Measurements from ENCODE around the gene SAP25.

Gene SAP25

GRCh38 chr7:100591596-100591995 is 17.9 kb upstream of the SAP25 start:
- no peak for DNase-seq

DNA sequence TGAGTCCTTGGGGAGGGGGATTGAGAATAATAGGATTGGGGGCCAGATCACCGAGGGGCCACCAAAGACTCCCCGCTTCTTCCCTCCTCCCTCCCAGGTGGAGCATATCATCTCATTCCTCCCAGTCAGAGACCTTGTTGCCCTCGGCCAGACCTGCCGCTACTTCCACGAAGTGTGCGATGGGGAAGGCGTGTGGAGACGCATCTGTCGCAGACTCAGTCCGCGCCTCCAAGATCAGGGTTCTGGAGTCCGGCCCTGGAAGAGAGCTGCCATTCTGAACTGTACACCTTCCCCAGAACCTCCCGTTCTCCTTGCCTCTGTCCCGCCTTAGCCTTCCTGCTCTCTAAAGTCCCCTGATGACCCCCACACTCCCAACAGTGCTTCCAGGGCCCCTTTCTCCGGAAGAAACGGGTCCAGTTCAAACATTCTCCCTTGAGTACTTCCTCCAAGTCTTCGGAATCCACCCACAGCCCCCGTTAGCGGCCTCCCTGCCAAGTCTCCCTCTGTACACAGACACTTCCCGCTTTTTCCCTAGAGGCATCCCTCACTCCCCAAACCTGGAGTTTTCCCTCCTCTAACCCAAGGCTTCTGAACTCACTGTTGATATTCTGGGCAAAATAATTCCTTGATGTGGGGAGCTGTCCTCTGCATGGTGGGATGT is 16.5 kb upstream of the SAP25 start:
- DNase-seq: no peak

DNA sequence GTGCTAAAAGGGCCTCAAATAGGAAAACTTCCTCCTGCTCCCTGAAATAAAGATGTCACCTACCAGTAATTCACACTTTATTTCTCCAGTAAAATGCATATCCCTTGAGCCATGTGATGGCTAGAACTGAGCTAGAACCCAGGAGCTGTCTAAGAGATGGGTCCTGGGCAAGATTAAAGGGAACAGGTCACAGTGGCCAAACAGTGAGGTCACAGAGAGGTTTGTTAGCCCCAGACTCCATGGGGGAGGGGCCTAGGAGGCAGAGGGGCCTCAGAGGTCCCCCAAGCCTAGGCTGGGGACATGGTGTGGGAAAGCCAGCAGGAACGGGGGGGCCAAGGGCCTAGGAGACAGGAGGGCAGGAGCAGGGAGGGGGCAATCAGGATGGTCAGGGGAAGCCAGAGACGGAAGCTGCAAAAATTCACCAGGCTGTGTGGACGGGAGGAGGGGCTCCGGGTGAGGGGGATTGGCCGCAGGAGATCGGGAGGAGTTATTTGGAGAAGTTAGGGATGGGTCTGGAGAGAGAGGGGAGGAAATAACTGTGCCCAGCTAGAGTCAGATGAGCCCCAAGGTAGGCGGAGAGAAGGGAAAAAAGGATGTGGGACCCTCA is 15.7 kb upstream of the SAP25 start:
- no peak for DNase-seq

- no peak for DNase-seq
Measured at GRCh38 chr7:100588438-100588837, 14.7 kb upstream of the SAP25 start.

GRCh38 chr7:100586266-100587025 is 12.7 kb upstream of the SAP25 start, which contains the start of gene FBXO24:
FBXO24 (plus strand) TSS chr7:100586328; CDS start chr7:100586626, 298 bp downstream.
- peak; percentile 99 for DNase-seq

GRCh38 chr7:100585511-100586265 is 12.0 kb upstream of the SAP25 start, which contains the start of gene LRCH4:
LRCH4 (minus strand) TSS chr7:100586129; CDS start chr7:100586100, 29 bp downstream.
- DNase-seq: no peak

DNA sequence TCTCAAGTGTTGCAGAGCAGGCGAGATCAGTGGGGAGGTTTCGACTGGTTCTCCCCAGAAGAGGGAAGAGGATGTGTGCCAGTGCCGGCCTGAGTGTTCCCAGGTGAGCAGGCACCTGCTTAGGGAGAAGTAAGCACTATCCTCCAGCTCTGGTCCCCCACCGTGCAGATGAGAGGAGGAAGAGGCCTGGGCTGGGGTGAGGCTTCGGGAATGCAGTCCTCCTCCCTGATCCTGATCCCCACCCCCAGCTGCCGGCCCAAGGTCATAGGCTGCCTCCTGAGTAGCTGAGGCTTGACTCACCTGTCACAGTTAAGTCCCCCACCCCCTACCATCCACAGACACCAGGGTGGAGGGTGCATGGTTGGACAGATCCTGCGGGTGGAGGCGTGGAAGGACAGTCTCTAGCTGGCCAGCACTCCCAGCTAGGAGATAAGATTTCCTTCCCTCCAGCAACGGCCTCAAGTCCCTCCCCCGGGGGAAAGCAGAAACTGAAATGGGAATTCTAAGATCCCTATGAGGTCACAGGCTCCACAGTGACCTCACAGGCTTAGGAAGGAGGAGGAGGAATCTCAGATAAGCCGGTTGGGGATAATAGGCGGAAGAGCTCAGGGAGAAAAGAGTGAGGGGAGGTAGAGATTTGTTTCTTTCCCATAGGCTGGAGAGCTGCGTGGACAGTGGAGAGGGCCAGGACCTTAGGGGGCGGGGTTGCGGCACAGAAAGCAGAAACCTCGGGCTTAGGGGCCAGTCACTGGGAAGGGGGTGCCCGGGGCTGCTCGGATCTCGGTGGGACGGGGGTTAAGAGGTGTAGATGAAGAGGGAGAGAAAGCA is 11.2 kb upstream of the SAP25 start:
- no peak for DNase-seq

GRCh38 chr7:100584054-100584682 is 10.5 kb upstream of the SAP25 start:
- DNase-seq: no peak

DNA sequence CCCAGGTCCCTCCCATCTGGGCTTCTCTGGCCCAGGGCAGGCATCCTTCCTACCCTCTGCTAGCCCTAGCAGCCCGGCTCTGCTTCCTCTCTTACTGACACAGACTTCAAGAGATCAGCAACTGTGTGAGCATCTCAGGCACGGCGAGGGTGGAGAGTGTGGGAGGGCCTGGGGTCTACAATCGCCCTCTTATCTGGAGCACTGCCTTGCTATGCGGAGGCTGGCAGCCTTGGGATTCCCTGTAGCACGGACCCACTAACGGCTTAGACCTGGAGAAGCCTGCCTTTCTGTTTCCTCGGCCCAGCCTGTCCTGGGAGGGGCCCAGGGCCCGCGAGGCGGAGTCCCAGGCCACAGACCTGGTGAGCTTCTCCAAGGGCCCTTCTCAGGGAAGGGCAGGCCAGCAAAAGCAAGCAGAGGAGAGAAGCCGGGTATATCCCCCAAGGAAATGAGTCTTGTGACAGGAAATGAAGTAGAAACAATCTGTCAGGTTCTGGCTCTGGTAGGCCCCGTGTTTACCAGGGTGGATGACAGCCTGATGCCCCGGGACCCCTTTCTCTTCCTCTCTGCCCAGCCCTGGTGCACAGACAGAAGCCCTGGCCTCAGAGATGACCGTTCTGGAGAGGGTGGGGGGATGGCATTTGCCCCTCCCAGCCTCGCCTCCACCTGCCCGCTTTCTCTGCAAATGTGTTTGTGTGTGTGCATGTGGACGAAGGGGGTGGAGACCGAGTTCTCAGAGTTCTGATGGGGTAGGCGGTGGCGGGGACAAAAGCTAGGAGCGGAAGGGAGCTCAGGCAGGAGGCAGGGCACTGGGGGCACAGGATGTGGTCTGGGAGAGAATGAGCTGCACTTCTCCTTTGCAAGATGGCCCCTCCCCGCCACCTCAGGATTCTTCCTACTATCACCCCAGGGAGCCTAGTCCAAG is 9.7 kb upstream of the SAP25 start:
- DNase-seq: peak; percentile 85

DNA sequence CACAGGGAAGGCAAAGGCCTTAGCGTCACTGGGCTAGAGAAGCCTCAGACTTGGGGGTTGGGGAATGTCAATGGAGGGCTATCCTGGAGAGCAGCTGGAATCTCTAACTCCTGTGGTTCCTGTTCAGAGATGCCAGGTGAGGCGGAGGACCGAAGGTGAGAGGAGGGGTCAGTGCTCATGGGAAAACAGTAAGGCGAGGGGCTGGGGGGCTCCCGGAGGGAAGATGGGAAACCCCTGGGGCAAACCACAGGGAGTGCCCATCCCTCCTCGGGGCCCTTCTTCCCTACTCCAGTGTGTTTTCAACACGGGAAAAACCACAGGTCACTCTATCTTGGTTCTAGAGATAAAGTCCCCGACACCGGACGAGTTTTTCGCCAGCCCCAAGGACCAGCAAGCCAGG is 8.9 kb upstream of the SAP25 start:
- DNase-seq: no peak

DNA sequence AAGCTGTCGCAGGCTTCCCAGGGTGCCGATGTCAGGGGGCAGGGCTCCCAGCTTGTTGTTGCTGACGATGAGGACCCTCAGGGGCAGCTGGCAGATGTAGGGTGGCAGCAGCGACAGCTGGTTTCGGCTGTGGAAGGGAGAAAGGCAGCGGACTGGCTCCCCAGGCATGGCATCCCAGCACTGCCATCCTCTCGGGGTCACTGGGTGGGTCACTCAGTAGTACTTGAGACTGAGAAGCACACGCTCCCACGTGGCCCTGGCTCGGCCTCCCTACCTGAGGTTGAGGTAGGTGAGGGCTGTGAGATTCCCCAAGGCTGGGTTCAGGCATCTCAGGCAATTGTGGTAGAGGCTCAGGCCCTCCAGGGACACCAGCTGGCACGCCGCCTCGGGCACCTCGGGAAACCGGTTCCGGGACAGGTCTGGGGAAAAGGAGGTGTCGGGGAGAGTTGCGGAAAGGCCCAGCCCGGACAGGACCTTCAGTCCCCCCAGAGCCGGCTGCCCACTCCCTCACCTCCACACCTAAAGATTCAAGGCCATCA is 8.4 kb upstream of the SAP25 start:
- no peak for DNase-seq

- DNase-seq: no peak
Measured at GRCh38 chr7:100580466-100581283, 7.0 kb upstream of the SAP25 start.

DNA sequence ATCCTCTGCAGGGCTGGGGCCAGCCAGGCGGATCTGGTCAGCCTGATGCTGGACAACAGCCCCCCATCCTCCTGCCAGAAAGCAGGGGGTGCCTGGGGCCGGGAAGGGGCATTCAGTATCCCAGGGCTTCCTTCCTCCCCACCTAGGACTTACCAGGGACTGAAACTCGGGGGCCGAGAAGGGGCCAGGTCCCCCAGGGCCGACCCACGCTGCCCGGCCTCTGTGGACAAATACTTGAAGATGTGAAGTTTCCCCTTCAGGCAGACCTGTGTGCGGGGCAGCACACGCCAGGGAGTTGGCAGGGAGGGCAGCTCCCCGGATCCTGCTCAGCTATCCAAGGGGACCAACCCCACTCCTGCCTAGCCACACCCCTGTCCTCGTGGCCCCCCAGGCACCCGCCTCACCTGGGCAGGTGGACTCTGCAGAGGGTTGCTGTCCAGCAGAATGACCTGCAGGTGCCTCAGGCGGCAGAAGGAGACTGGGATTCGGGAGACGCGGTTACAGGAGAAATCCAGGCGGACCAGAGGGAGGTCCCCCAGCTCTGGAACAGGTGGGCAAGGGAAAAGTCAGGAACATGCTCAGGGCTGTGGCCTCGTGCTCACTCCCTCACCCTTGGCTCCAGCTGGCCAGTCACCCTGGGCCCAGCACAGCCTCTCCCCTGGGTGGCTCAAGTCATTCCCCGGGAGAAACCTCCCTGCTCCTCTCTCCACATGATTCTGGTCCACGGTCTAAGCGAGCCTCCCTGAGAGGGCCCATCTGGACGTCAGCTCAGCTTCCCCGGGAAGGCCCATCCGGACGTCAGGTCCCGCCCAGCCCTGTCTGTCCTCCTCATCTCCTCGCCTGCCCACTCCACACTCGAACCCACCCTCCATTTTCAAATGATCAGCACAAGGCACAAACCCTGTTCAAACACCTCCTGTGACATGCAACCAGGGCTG is 4.8 kb upstream of the SAP25 start:
- no peak for DNase-seq

- no peak for DNase-seq
Measured at GRCh38 chr7:100577507-100577906, 3.8 kb upstream of the SAP25 start.

GRCh38 chr7:100577103-100577502 is 3.4 kb upstream of the SAP25 start:
- no peak for DNase-seq

DNA sequence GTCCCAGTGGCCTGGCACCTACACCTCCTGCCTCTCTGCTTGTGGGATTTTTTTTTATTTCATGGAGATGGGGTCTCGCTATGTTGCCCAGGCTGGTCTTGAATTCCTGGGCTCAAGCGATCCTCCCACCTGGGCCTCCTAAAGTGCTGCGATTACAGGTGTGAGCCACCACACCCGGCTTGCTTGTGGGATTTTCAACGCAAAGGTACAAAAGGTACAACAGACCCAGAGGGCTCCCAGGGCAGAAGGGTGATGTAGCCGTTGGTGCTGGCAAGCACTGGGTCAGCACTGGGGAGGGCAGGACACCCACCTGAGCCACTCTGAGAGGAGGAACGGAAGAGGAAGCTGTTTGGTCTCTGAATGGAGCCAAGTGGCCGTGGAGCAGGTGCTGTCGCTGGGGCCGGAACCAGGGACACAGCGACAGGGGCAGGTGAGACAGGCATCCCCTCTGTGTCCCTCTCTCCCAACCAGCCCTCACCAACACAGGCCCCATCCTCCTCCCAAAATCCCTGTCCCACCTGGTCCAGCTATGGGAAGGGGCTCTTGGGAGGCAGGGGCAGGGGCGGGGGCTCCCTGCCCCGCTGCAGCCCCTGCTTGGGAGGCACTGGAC is 2.8 kb upstream of the SAP25 start:
- no peak for DNase-seq

GRCh38 chr7:100575746-100576383 is 2.2 kb upstream of the SAP25 start:
- no peak for DNase-seq

All from activated CD8-positive, alpha-beta memory T cell treated with anti-CD3 and anti-CD28 coated beads for 24 hours (primary cell).